Upper lobe of left lung (tissue), 4 donors: ENCODE measurements around the gene MACROD2.

Source experiments
- EP300 ChIP-seq, 4 donors: sonication (generic); formaldehyde crosslinking; IDR thresholded peaks; one replicate each; pipeline ENCODE4 v1.5.1; 2017; ENCODE audit warnings: antibody characterized with exemption in 4 of 4, control low read depth in 2 of 4
- POLR2A ChIP-seq, 4 donors: fragments of 450-650 bp; IDR thresholded peaks; one replicate each; pipeline ENCODE4 v1.5.1; 2016 to 2017; ENCODE audit warnings: antibody characterized with exemption in 4 of 4, mild to moderate bottlenecking in 2 of 4
- POLR2AphosphoS5 ChIP-seq, 2 donors: sonication (generic); formaldehyde crosslinking; IDR thresholded peaks; one replicate each; pipeline ENCODE4 v1.5.1; 2017; ENCODE audit warnings: antibody characterized with exemption in 2 of 2
- TF ChIP-seq, protein P1 (sequence below), 6 experiments: fragments of 450-650 bp in 4 of 6; fragments of 200-600 bp in 2 of 6; sonication (generic) in 2 of 6; IDR thresholded peaks; one replicate each; pipeline ENCODE4 v1.5.1; 2016 to 2019; ENCODE audit warnings: antibody characterized with exemption in 6 of 6

GRCh38 chr20:16062661-16063581, 2067.6 kb downstream of the MACROD2 start:
- TF ChIP-seq POLR2AphosphoS5 (IDR thresholded peaks at IDR 0.05), result no peak
- TF ChIP-seq, protein P1, sequence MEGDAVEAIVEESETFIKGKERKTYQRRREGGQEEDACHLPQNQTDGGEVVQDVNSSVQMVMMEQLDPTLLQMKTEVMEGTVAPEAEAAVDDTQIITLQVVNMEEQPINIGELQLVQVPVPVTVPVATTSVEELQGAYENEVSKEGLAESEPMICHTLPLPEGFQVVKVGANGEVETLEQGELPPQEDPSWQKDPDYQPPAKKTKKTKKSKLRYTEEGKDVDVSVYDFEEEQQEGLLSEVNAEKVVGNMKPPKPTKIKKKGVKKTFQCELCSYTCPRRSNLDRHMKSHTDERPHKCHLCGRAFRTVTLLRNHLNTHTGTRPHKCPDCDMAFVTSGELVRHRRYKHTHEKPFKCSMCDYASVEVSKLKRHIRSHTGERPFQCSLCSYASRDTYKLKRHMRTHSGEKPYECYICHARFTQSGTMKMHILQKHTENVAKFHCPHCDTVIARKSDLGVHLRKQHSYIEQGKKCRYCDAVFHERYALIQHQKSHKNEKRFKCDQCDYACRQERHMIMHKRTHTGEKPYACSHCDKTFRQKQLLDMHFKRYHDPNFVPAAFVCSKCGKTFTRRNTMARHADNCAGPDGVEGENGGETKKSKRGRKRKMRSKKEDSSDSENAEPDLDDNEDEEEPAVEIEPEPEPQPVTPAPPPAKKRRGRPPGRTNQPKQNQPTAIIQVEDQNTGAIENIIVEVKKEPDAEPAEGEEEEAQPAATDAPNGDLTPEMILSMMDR (IDR thresholded peaks at IDR 0.05), result no peak
- TF ChIP-seq POLR2A (IDR thresholded peaks at IDR 0.05), result no peak
- no peak for TF ChIP-seq EP300 (IDR thresholded peaks at IDR 0.05)
